NOMO-1 treated with DMSO at 0.1 percent for 48 hours (cell line): ENCODE data around the gene ZSCAN18.
"Not testable (repeated sequence)": the region's sequence is repeated elsewhere in the genome, so short reads cannot be mapped to it uniquely, and the experiment has no call there.

ENCODE experiments used
- DNase-seq: peaks from one replicate; lab custom pipeline; 2025; ENCODE audit not compliant: unreplicated experiment; lab: John Stamatoyannopoulos, UW

Gene ZSCAN18

GRCh38 chr19:58097781-58098681 is at the start of gene ZSCAN18:
TSS of gene ZSCAN18 (minus strand) at chr19:58098231. CDS start at chr19:58090267, 7,964 bp downstream.
- no peak for DNase-seq

GRCh38 chr19:58147475-58147874 is 49.4 kb upstream of the ZSCAN18 start:
- DNase-seq, result not testable (repeated sequence)

- DNase-seq, result no peak
Observed at GRCh38 chr19:58145849-58146248, 47.8 kb upstream of the ZSCAN18 start.

- DNase-seq, result no peak
Observed at GRCh38 chr19:58134244-58134643, 36.2 kb upstream of the ZSCAN18 start.

- no peak for DNase-seq
Observed at GRCh38 chr19:58129284-58129683, 31.3 kb upstream of the ZSCAN18 start.

- DNase-seq, result no peak
Observed at GRCh38 chr19:58128041-58128685, 30.1 kb upstream of the ZSCAN18 start.

GRCh38 chr19:58123354-58123753 is 25.3 kb upstream of the ZSCAN18 start:
- no peak for DNase-seq

- no peak for DNase-seq
Observed at GRCh38 chr19:58118979-58119733, 21.1 kb upstream of the ZSCAN18 start.

- no peak for DNase-seq
Observed at GRCh38 chr19:58117841-58118575, 20.0 kb upstream of the ZSCAN18 start.

- no peak for DNase-seq
Observed at GRCh38 chr19:58108546-58108817, 10.5 kb upstream of the ZSCAN18 start.

- no peak for DNase-seq
Observed at GRCh38 chr19:58107778-58108545, 9.9 kb upstream of the ZSCAN18 start.

- DNase-seq, result no peak
Observed at GRCh38 chr19:58098682-58098998, 609 bp upstream of the ZSCAN18 start.

GRCh38 chr19:58097349-58097748 is 682 bp downstream of the ZSCAN18 start:
- DNase-seq, result no peak

GRCh38 chr19:58096884-58097283 is 1.1 kb downstream of the ZSCAN18 start:
- DNase-seq, result no peak

GRCh38 chr19:58095328-58095727 is 2.7 kb downstream of the ZSCAN18 start:
- no peak for DNase-seq

GRCh38 chr19:58093071-58093470 is 5.0 kb downstream of the ZSCAN18 start:
- no peak for DNase-seq

GRCh38 chr19:58091251-58091995 is 6.6 kb downstream of the ZSCAN18 start:
- no peak for DNase-seq

GRCh38 chr19:58089846-58090245 is 8.2 kb downstream of the ZSCAN18 start:
- DNase-seq, result no peak

GRCh38 chr19:58088521-58089052 is 9.4 kb downstream of the ZSCAN18 start:
- no peak for DNase-seq
